ENCODE data around the gene RASAL2.
"Not testable (repeated sequence)": the region's sequence is repeated elsewhere in the genome, so short reads cannot be mapped to it uniquely, and the experiment has no call there.

The RASAL2 gene

GRCh38 chr1:178120520-178121052 is 26.7 kb downstream of the RASAL2 start:
- not testable (repeated sequence) for DNase-seq

DNA sequence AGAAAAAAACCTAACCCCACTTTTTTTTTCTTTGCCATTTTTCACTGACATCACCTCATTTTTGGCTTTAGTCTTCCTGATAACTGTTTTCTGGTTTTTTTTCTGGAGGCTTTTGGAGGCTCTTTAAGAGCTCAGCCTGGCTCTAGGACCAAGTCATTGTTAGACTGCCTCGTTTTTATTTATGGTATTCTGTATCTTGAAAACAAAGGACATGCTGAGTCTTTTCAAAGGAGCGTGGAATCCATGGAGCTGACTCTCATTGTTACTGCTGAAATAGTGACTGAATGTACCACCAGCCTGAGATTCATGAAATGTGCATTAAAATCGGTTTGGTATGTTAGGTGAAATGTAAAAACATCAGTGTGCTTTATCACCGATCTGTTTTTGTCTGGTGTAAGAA is 28.0 kb downstream of the RASAL2 start:
- DNase-seq, result no peak

DNA sequence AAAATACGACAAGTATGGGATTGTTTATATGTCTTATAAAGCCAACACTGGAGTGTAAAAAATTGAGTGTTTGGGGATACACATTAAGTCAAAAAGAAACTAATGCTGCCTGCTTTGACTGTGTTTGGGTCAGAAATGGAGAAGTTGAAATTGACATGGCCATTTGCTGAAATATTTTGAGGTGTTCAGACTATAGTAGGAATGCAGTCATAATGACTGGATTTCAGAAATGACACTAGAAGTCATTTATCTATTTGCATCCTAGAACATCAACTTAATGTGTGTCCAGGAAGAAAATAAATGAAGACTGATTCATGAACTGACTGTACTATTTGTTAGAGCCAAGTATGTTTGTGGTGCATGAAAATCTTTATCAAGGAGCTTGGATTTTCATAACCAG is 28.4 kb downstream of the RASAL2 start:
- DNase-seq, result no peak

DNA sequence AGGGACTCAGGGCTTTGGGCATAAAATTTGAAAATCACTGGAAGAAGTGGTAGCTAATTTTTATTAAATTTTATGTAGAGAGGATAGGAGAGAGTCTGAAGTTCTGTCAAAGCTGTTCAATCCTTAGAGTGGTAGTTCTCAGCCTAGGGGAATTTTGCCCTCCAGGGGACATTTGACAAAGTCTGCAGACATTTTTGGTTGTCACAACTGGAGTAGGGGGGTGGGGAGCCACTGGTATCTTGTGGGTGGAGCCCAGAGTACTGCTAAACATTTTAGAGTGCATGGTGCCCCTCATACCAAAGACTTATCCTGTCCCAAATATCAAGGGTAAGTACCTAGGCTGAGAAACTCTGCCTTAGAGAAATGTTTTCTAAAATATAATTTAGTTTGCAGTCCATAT is 30.2 kb downstream of the RASAL2 start:
- no peak for DNase-seq

DNA sequence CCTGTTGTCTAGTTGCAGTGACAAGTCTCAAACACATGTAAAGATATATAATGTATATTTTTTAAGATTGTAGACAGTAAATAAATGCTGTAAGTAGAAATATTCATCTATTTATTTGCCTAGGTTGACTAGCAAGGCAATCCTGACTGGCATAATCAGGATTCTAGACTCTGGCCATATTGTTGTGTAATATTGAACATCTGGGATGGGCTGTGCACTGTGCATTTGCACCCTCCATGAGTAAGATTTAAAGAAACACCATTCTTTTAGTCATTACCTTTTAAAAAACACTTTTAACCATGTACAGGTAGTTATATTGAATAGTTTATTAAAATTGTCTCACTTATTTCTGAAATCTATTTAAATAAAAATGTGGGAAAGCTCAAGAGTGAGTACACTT is 32.4 kb downstream of the RASAL2 start:
- DNase-seq, result no peak

- no peak for DNase-seq
Measured at GRCh38 chr1:178126741-178127185, 32.9 kb downstream of the RASAL2 start.

GRCh38 chr1:178127482-178128191 is 33.7 kb downstream of the RASAL2 start:
- no peak for DNase-seq

DNA sequence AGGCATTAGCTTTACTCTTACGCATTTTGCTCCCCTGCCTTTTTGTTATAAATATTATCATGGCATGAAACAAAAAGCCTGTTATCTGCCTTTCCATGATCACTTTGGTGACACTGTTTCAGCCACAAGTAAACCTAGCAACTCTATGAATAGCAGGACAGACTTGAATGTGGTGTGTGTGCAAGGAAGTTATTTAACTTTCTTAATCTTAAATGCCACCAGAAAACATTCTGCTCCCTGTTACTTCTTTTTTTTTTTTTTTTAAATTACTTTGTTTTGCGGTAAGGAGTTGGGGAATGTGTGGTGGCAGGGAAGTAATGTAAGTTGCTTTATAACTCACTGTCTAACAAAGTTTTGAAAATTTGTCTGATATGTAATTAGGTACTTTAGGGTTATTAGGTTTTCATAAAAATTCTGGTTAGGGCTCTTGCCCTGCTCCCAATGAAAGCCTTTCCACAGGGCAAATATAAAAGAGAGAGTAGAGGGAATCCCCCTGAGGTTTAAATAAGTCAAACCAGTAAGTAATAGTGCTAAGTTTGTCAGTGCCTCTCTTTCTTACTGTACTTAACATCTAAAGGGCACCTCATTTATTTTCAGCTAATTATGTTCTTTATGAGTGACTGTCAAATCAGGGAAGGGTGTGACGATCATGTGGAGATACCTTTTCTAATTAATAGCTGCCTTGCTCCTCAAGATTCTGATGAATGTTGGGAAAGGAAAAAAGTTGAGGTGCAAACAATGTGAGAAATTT is 39.5 kb downstream of the RASAL2 start:
- DNase-seq, result no peak

- DNase-seq, result no peak
Measured at GRCh38 chr1:178134061-178134460, 40.2 kb downstream of the RASAL2 start.

DNA sequence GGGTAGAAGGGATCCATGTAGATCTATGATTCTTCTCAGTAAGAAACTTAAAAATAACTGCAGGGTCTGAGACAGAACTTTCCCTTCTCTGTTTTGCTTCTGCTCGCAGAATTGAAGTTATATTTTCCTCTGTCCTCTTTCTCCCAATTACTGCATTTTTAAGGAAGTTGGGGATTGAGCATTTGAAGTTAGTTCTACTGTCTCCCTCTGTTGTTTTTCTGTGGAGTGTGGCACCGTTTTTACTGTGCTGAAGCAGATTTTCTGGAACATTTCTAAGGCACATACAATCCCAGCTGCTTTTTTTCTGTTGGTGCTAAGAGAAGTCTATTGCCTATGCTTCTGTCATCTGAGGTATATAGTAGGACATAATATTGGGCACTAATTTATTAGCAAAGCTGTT is 43.3 kb downstream of the RASAL2 start:
- DNase-seq, result no peak

DNA sequence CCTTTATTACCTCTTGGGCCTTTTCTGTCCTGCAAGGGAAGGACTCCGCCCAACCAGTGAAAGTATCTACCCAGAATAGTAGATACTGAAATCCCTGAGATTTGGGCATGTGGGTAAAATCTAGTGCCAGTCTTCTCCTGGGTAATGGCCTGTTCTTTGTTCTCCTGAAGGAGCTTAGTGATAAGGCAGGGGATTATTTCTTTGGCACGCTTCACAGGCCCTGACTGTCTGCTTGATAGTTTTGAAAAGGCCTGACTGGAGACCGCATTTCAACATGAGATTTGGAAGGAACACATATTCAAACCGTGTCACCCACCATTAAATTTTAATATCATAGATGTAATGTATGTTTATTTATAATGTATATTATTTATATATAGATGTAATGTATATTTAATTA is 48.9 kb downstream of the RASAL2 start:
- DNase-seq, result no peak

DNA sequence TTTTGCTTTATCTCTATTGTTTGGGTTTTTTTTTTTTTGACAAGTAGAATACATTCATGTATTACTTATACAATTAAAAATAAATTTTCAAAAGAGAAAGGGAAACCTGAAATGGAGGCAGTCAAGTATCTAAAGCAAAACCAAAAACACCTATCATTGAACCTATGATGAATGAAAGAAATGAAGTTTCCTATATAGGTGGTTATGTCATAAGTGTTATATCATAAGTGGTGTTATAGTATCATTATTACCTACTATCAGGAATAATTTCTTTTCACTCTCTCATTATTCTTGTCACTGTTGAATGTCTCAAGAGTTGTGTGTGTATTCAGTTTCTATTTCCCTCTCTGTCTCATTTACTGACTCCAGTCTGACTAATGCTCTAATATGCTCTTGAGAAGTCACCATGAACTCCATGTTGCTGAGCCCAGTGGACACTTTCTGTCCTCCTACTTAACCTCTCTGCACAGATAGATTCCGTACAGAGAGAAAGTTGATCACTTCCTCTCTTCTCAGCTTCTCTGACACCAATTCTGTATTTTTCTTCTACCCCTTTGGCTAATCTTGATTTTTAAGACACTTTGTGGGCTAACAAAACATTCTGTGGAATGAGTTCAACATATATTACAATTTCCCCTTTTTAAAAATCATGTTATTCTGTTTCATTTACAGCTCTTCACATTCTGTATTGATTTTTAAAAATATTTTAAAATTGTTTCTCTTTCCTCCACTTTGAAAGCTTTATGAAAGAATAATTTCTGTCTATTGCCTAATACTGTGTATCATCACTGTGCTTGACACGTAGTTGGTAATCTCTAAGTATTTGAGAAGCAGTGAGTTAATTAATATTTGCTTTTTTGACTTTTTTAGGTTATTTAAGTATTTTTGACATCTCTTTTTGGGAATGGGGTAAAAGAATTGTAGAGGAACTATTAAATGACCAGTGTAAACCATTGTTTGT is 50.1 kb downstream of the RASAL2 start:
- DNase-seq, result no peak

DNA sequence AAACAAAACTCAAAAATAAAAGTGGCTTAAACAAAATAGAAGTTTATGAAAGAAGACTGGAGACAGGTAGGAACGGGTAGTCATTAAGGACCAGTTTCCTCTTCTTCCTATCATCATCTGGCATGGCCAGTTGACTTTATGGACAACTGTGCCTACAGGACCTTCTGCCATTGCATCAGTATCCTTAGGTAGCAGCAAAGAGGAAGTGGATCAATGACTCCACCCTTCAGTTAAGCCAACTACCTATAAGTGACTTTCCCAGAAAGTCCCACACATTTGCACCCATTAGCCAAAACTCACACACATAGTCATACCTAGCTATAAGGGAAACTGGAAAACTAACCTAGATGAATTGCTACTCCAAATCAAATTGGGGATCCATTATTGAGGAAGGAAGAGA is 51.7 kb downstream of the RASAL2 start:
- no peak for DNase-seq

GRCh38 chr1:178146436-178146835 is 52.5 kb downstream of the RASAL2 start:
- no peak for DNase-seq

- DNase-seq, result no peak
Measured at GRCh38 chr1:178150610-178151009, 56.7 kb downstream of the RASAL2 start.

GRCh38 chr1:178151831-178152230 is 57.9 kb downstream of the RASAL2 start:
- no peak for DNase-seq

DNA sequence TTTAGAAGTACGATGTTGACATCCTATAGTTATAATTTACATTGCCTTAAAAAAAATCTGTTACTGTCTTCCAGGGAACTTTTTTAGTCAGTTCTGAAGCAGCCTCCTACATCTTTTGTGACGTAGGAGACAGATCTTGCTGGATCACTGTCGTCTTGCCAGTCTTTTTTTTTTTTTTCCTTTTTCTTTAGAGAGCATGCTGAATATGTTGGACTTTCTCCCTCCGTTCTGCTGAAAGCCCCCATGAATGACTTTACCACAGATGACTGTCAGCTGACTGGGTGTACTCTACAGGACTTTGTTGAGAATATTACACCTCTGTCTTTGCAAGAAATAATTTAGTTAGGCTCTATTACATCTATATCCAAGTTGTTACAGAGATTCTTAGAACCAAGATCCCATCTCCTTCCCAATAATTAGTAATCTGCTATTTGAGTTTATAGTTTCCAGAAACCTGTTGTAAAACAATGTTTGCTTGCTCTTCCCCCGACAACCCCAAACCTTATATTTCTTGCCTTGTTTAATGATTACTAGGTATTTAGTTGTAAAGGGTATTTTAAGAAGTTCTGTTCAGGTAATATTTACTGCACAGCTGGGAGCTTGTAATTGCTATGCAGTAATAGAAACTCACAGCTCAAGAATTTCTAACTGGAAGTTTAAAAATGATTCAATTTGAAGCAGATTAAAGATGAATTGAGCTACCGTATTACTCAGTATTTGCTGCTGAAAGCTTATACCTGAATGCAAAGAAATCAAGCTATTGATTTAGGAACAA is 61.8 kb downstream of the RASAL2 start:
- DNase-seq, result no peak

- DNase-seq, result no peak
Measured at GRCh38 chr1:178160736-178161475, 67.0 kb downstream of the RASAL2 start.

DNA sequence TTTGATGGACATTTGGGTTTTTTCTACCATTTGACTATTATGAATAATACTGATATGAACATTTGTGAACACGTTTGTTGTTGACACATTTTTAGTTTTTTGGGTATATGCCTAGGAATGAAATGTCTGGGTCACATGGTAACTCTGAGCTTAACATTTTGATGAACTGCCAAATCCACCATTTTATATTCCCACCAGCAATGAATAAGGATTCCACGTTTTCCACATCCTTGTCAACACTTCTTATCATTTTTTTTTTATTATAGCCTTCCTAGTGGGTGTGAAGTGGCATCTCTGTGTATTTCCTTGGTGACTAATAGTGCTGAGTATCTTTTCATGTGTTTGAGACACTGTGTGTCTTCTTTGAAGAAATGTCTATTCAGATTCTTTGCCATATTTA is 67.6 kb downstream of the RASAL2 start:
- no peak for DNase-seq

- DNase-seq, result no peak
Measured at GRCh38 chr1:178165196-178165595, 71.3 kb downstream of the RASAL2 start.

GRCh38 chr1:178166429-178167024 is 72.6 kb downstream of the RASAL2 start:
- no peak for DNase-seq

Measured in activated CD4-positive, alpha-beta T cell treated with anti-CD3 and anti-CD28 coated beads, Interleukin-2, Interleukin-6, amounts not matched to agents 100 ng/mL and 50 ng/mL, durations not matched to agents 16 hours and 8 hours (primary cell).